ENCODE data around the gene UBA1.

The UBA1 gene

GRCh38 chrX:47226531-47227333 is 33.1 kb downstream of the UBA1 start:
- in situ Hi-C loops (cut with MboI; ENCODE audit: low sequenced_read_pairs) = no loop called here

- in situ Hi-C loops (cut with MboI; ENCODE audit: low sequenced_read_pairs) = no loop called here
Measured at GRCh38 chrX:47227334-47227583, 33.6 kb downstream of the UBA1 start.

- in situ Hi-C loops (cut with MboI; ENCODE audit: low sequenced_read_pairs) = no loop called here
Measured at GRCh38 chrX:47228550-47229270, 35.1 kb downstream of the UBA1 start.

GRCh38 chrX:47229427-47229826 is 35.8 kb downstream of the UBA1 start:
- in situ Hi-C loops (cut with MboI; ENCODE audit: low sequenced_read_pairs) = no loop called here

- in situ Hi-C loops (cut with MboI; ENCODE audit: low sequenced_read_pairs) = no loop called here
Measured at GRCh38 chrX:47230136-47230868, 36.7 kb downstream of the UBA1 start.

GRCh38 chrX:47231167-47231566 is 37.5 kb downstream of the UBA1 start:
- in situ Hi-C loops (cut with MboI; ENCODE audit: low sequenced_read_pairs) = no loop called here

GRCh38 chrX:47232197-47232802 is 38.7 kb downstream of the UBA1 start:
- in situ Hi-C loops (cut with MboI; ENCODE audit: low sequenced_read_pairs) = no loop called here

GRCh38 chrX:47232803-47233332 is 39.2 kb downstream of the UBA1 start, which contains the start of gene USP11:
TSS of gene USP11 (plus strand) at chrX:47233009. CDS start at chrX:47233044, 35 bp downstream.
- in situ Hi-C loops (cut with MboI; ENCODE audit: low sequenced_read_pairs) = no loop called here

GRCh38 chrX:47233333-47234113 is 39.9 kb downstream of the UBA1 start:
- in situ Hi-C loops (cut with MboI; ENCODE audit: low sequenced_read_pairs) = no loop called here

GRCh38 chrX:47234583-47234982 is 41.0 kb downstream of the UBA1 start:
- in situ Hi-C loops (cut with MboI; ENCODE audit: low sequenced_read_pairs) = no loop called here

- in situ Hi-C loops (cut with MboI; ENCODE audit: low sequenced_read_pairs) = no loop called here
Measured at GRCh38 chrX:47235691-47236103, 42.1 kb downstream of the UBA1 start.

- in situ Hi-C loops (cut with MboI; ENCODE audit: low sequenced_read_pairs) = no loop called here
Measured at GRCh38 chrX:47239199-47239598, 45.6 kb downstream of the UBA1 start.

- in situ Hi-C loops (cut with MboI; ENCODE audit: low sequenced_read_pairs) = no loop called here
Measured at GRCh38 chrX:47239898-47240545, 46.4 kb downstream of the UBA1 start.

- in situ Hi-C loops (cut with MboI; ENCODE audit: low sequenced_read_pairs) = no loop called here
Measured at GRCh38 chrX:47240619-47241018, 47.0 kb downstream of the UBA1 start.

GRCh38 chrX:47241201-47242011 is 47.8 kb downstream of the UBA1 start:
- in situ Hi-C loops (cut with MboI; ENCODE audit: low sequenced_read_pairs) = no loop called here

- in situ Hi-C loops (cut with MboI; ENCODE audit: low sequenced_read_pairs) = no loop called here
Measured at GRCh38 chrX:47242321-47242720, 48.7 kb downstream of the UBA1 start.

- in situ Hi-C loops (cut with MboI; ENCODE audit: low sequenced_read_pairs) = no loop called here
Measured at GRCh38 chrX:47243351-47243750, 49.7 kb downstream of the UBA1 start.

GRCh38 chrX:47244676-47245075 is 51.0 kb downstream of the UBA1 start:
- in situ Hi-C loops (cut with MboI; ENCODE audit: low sequenced_read_pairs) = no loop called here

GRCh38 chrX:47245156-47245555 is 51.5 kb downstream of the UBA1 start:
- in situ Hi-C loops (cut with MboI; ENCODE audit: low sequenced_read_pairs) = no loop called here
